Epithelial cell of esophagus (primary cell): ENCODE data around the gene TEAD3.
"Not testable (repeated sequence)": the region's sequence is repeated elsewhere in the genome, so short reads cannot be mapped to it uniquely, and the experiment has no call there.

Experiments
- DNase-seq: peaks from one replicate; pipeline ENCODE4 v3.0.0; 2010; ENCODE audit warnings: low read depth
- H3K4me3 ChIP-seq: 2 replicates; pipeline ENCODE4 v1.5.1; 2011; ENCODE audit warnings: mild to moderate bottlenecking, low read length, control low read depth
- CTCF ChIP-seq: IDR thresholded peaks from 2 replicates; pipeline ENCODE4 v1.5.1; 2011; ENCODE audit warnings: low read depth, mild to moderate bottlenecking, low read length, control low read depth, inconsistent platforms; ENCODE audit not compliant: insufficient read depth; ENCODE audit errors: missing control alignments

Gene TEAD3

GRCh38 chr6:35519313-35520015, 22.6 kb upstream of the TEAD3 start:
- DNase-seq, result peak; percentile 61
- no peak overlapping the region for H3K4me3 ChIP-seq

GRCh38 chr6:35518566-35519312, 21.9 kb upstream of the TEAD3 start:
- DNase-seq, result no peak
- TF ChIP-seq CTCF, result no peak
- H3K4me3 ChIP-seq, result no peak overlapping the region

More at GRCh38 chr6:35519313-35520015, 22.6 kb upstream of the TEAD3 start:
- TF ChIP-seq CTCF, result no peak

GRCh38 chr6:35517978-35518377, 21.1 kb upstream of the TEAD3 start:
- not testable (repeated sequence) for DNase-seq, H3K4me3 ChIP-seq

- DNase-seq, result no peak
- no peak overlapping the region for H3K4me3 ChIP-seq
- TF ChIP-seq CTCF, result no peak
Measured at GRCh38 chr6:35516712-35517111, 19.8 kb upstream of the TEAD3 start.

GRCh38 chr6:35515939-35516338, 19.1 kb upstream of the TEAD3 start:
- H3K4me3 ChIP-seq, DNase-seq: not testable (repeated sequence)

- no peak for DNase-seq
- H3K4me3 ChIP-seq, result no peak overlapping the region
- TF ChIP-seq CTCF, result no peak
Measured at GRCh38 chr6:35514587-35514986, 17.7 kb upstream of the TEAD3 start.

GRCh38 chr6:35512740-35513139, 15.9 kb upstream of the TEAD3 start, which contains the start of gene TULP1:
Gene TULP1 (minus strand): TSS chr6:35512896. CDS start chr6:35512858, 38 bp downstream.
- H3K4me3 ChIP-seq, result no peak within 1 kb of the TSS
- no peak for DNase-seq
- TF ChIP-seq CTCF, result no peak

- DNase-seq, result no peak
- no peak for TF ChIP-seq CTCF
- no peak overlapping the region for H3K4me3 ChIP-seq
Measured at GRCh38 chr6:35512006-35512405, 15.1 kb upstream of the TEAD3 start.
